HEK293 (cell line): ENCODE data around the gene BCAR1.
A peak's percentile ranks its signal among the peaks of the same experiment; 100 is the strongest.

Experiments
- IKZF3 ChIP-seq: fragments of 450-650 bp; IDR thresholded peaks from 2 replicates; pipeline ENCODE4 v1.5.0; 2018; ENCODE audit warnings: missing biosample characterization, mild to moderate bottlenecking, missing genetic modification characterization, moderate library complexity
- MEIS1 ChIP-seq: sonication (generic); formaldehyde crosslinking; IDR thresholded peaks from 2 replicates; pipeline ENCODE4 v1.8.1; 2022; ENCODE audit warnings: missing genetic modification reagents, mild to moderate bottlenecking, borderline replicate concordance
- MZF1 ChIP-seq: fragments of 450-650 bp; formaldehyde crosslinking; IDR thresholded peaks from 2 replicates; pipeline ENCODE4 v1.5.1; 2017; ENCODE audit warnings: missing biosample characterization, missing genetic modification characterization, borderline replicate concordance
- RBAK ChIP-seq: fragments of 450-650 bp; formaldehyde crosslinking; IDR thresholded peaks from 2 replicates; pipeline ENCODE4 v1.5.1; 2016; ENCODE audit warnings: missing biosample characterization, missing genetic modification characterization
- SALL2 ChIP-seq: fragments of 450-650 bp; formaldehyde crosslinking; IDR thresholded peaks from 2 replicates; pipeline ENCODE4 v1.5.0; 2017; ENCODE audit warnings: missing biosample characterization, mild to moderate bottlenecking, missing genetic modification characterization, borderline replicate concordance
- SCRT2 ChIP-seq: fragments of 450-650 bp; formaldehyde crosslinking; IDR thresholded peaks from 2 replicates; pipeline ENCODE4 v1.5.1; 2016; ENCODE audit warnings: missing biosample characterization, missing genetic modification characterization
- YY1 ChIP-seq: fragments of 450-650 bp; formaldehyde crosslinking; IDR thresholded peaks from 2 replicates; pipeline ENCODE4 v1.5.1; 2018; ENCODE audit warnings: missing biosample characterization, missing genetic modification characterization
- ZBTB1 ChIP-seq: fragments of 450-650 bp; formaldehyde crosslinking; IDR thresholded peaks from 2 replicates; pipeline ENCODE4 v1.5.1; 2016; ENCODE audit warnings: missing biosample characterization, missing genetic modification characterization
- ZBTB21 ChIP-seq: fragments of 450-650 bp; formaldehyde crosslinking; IDR thresholded peaks from 2 replicates; pipeline ENCODE4 v1.5.1; 2017; ENCODE audit warnings: missing biosample characterization, missing genetic modification characterization
- ZBTB7A ChIP-seq: fragments of 450-650 bp; formaldehyde crosslinking; IDR thresholded peaks from 2 replicates; pipeline ENCODE4 v1.5.1; 2016; ENCODE audit warnings: low read depth, missing biosample characterization, missing genetic modification characterization
- ZEB2 ChIP-seq: fragments of 450-650 bp; formaldehyde crosslinking; IDR thresholded peaks from 2 replicates; pipeline ENCODE4 v1.5.1; 2016; ENCODE audit warnings: missing biosample characterization, missing genetic modification characterization
- ZNF138 ChIP-seq: fragments of 450-650 bp; formaldehyde crosslinking; IDR thresholded peaks from 2 replicates; pipeline ENCODE4 v1.5.1; 2016; ENCODE audit warnings: missing biosample characterization, missing genetic modification characterization, borderline replicate concordance
- ZNF169 ChIP-seq: fragments of 450-650 bp; formaldehyde crosslinking; IDR thresholded peaks from 2 replicates; pipeline ENCODE4 v1.5.1; 2016; ENCODE audit warnings: missing biosample characterization, missing genetic modification characterization
- ZNF2 ChIP-seq: fragments of 450-650 bp; formaldehyde crosslinking; IDR thresholded peaks from 2 replicates; pipeline ENCODE4 v1.5.1; 2016; ENCODE audit warnings: missing biosample characterization, missing genetic modification characterization
- ZNF211 ChIP-seq: fragments of 450-650 bp; formaldehyde crosslinking; IDR thresholded peaks from 2 replicates; pipeline ENCODE4 v1.5.1; 2016; ENCODE audit warnings: low read depth, missing biosample characterization, missing genetic modification characterization
- ZNF23 ChIP-seq: fragments of 450-650 bp; formaldehyde crosslinking; IDR thresholded peaks from 2 replicates; pipeline ENCODE4 v1.5.1; 2016; ENCODE audit warnings: missing biosample characterization, missing genetic modification characterization, borderline replicate concordance
- ZNF354C ChIP-seq: fragments of 450-650 bp; formaldehyde crosslinking; IDR thresholded peaks from 2 replicates; pipeline ENCODE4 v1.5.1; 2016; ENCODE audit warnings: missing biosample characterization, missing genetic modification characterization, low read depth, borderline replicate concordance
- ZNF366 ChIP-seq: fragments of 450-650 bp; formaldehyde crosslinking; conservative IDR thresholded peaks from 2 replicates; pipeline ENCODE4 v1.5.1; 2016; ENCODE audit warnings: missing biosample characterization, missing genetic modification characterization
- ZNF404 ChIP-seq: fragments of 450-650 bp; formaldehyde crosslinking; IDR thresholded peaks from 2 replicates; pipeline ENCODE4 v1.5.1; 2017; ENCODE audit warnings: missing biosample characterization, missing genetic modification characterization
- ZNF521 ChIP-seq: fragments of 450-650 bp; formaldehyde crosslinking; IDR thresholded peaks from 2 replicates; pipeline ENCODE4 v1.5.1; 2017; ENCODE audit warnings: missing biosample characterization, mild to moderate bottlenecking, missing genetic modification characterization
- ZNF600 ChIP-seq: fragments of 450-650 bp; formaldehyde crosslinking; IDR thresholded peaks from 2 replicates; pipeline ENCODE4 v1.5.1; 2016; ENCODE audit warnings: missing biosample characterization, missing genetic modification characterization
- ZNF621 ChIP-seq: fragments of 450-650 bp; formaldehyde crosslinking; IDR thresholded peaks from 2 replicates; pipeline ENCODE4 v1.5.1; 2017; ENCODE audit warnings: missing biosample characterization, missing genetic modification characterization
- ZNF701 ChIP-seq: fragments of 450-650 bp; formaldehyde crosslinking; IDR thresholded peaks from 2 replicates; pipeline ENCODE4 v1.5.1; 2016; ENCODE audit warnings: missing biosample characterization, missing genetic modification characterization
- ZNF777 ChIP-seq: fragments of 450-650 bp; formaldehyde crosslinking; IDR thresholded peaks from 2 replicates; pipeline ENCODE4 v1.5.1; 2017; ENCODE audit warnings: missing biosample characterization, missing genetic modification characterization, borderline replicate concordance
- ZSCAN16 ChIP-seq: fragments of 450-650 bp; formaldehyde crosslinking; IDR thresholded peaks from 2 replicates; pipeline ENCODE4 v1.5.1; 2016; ENCODE audit warnings: missing biosample characterization, missing genetic modification characterization
- TF ChIP-seq, protein P1 (sequence below): fragments of 450-650 bp; IDR thresholded peaks from 2 replicates; pipeline ENCODE4 v1.5.1; 2018; ENCODE audit warnings: missing biosample characterization, mild to moderate bottlenecking, missing genetic modification characterization
- TF ChIP-seq, protein P2 (sequence below): fragments of 450-650 bp; formaldehyde crosslinking; IDR thresholded peaks from 2 replicates; pipeline ENCODE4 v1.5.1; 2016; ENCODE audit warnings: missing biosample characterization, missing genetic modification characterization
- TF ChIP-seq, protein P3 (sequence below): IDR thresholded peaks from 2 replicates; pipeline ENCODE4 v1.6.1; 2011; ENCODE audit warnings: mild to moderate bottlenecking, low read depth, low read length, borderline replicate concordance
- TF ChIP-seq, protein P4 (sequence below): fragments of 450-650 bp; formaldehyde crosslinking; conservative IDR thresholded peaks from 2 replicates; pipeline ENCODE4 v1.5.1; 2016; ENCODE audit warnings: low read depth, missing biosample characterization, missing genetic modification characterization
- TF ChIP-seq, protein P5 (sequence below): fragments of 450-650 bp; formaldehyde crosslinking; IDR thresholded peaks from 2 replicates; pipeline ENCODE4 v1.5.1; 2016; ENCODE audit warnings: missing biosample characterization, missing genetic modification characterization

BCAR1 gene

DNA sequence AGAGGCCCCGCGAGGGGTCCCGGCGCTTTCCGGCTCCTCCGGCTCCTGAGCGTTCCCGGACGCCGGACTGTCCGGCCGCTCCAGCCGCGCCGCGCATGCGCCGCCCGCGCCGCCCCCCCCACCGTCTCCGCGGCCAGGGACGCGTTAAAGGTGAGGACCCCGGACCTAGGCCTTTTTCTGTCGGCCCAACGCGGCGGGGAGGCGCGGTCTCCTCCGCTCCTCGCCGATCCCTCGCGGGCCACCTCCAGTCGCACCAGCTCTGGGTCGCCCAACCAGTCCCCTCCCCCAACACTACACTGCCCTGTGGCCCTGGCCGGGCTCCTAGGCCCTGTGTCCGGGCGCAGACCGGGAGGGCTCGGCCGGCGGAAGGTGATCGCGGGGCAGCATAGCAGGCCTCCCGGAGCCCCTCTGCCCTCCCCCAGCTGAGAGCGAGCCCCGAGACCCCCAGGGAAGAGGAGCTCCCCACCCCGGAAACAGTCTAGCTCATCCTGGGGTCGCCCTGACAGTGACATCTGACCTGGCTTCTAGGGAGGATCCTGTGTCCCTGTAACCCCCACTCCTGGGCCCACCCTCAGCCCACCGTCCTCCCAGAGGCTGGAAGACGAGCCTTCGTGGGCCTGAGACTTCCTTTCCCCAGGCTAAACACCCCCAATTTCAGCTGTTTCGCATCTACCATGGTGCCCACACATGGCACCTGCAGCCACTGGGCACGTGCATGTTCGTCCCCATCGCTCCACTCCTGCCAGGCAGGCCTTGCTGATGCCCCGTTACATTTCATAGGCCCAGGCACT is 14.7 kb upstream of the BCAR1 start (continued):
- TF ChIP-seq IKZF3 (tag by site-specific recombination) (0 out of 2 replicates have a peak, but pooled peaks have one; percentile 22), SCRT2 (no peak), YY1 (tag by site-specific recombination) (no peak), ZNF23 (tag by site-specific recombination) (no peak), ZNF521 (tag by site-specific recombination) (no peak), ZNF404 (tag by site-specific recombination) (no peak), ZNF2 (tag by site-specific recombination) (peak; percentile 73), ZBTB1 (tag by site-specific recombination) (no peak), RBAK (tag by site-specific recombination) (no peak), ZBTB21 (tag by site-specific recombination) (no peak), ZNF777 (tag by site-specific recombination) (0 out of 2 replicates have a peak, but pooled peaks have one; percentile 32), ZNF169 (tag by site-specific recombination) (no peak), SALL2 (tag by site-specific recombination) (no peak), ZEB2 (tag by site-specific recombination) (no peak), ZNF600 (tag by site-specific recombination) (no peak), ZBTB7A (tag by site-specific recombination) (peak; percentile 71; the same call in 1 of the 2 replicates), ZNF701 (no peak), ZNF138 (no peak), MZF1 (tag by site-specific recombination) (no peak; the same call in 1 of the 2 replicates), MEIS1 (no peak), ZNF211 (tag by site-specific recombination) (no peak), ZNF354C (tag by site-specific recombination) (no peak), ZSCAN16 (tag by site-specific recombination) (no peak), ZNF621 (tag by site-specific recombination) (no peak), ZNF366 (tag by site-specific recombination) (no peak)
- TF ChIP-seq, protein P1, sequence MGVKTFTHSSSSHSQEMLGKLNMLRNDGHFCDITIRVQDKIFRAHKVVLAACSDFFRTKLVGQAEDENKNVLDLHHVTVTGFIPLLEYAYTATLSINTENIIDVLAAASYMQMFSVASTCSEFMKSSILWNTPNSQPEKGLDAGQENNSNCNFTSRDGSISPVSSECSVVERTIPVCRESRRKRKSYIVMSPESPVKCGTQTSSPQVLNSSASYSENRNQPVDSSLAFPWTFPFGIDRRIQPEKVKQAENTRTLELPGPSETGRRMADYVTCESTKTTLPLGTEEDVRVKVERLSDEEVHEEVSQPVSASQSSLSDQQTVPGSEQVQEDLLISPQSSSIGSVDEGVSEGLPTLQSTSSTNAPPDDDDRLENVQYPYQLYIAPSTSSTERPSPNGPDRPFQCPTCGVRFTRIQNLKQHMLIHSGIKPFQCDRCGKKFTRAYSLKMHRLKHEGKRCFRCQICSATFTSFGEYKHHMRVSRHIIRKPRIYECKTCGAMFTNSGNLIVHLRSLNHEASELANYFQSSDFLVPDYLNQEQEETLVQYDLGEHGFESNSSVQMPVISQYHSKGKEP (tag by site-specific recombination): no peak
- TF ChIP-seq, protein P2, sequence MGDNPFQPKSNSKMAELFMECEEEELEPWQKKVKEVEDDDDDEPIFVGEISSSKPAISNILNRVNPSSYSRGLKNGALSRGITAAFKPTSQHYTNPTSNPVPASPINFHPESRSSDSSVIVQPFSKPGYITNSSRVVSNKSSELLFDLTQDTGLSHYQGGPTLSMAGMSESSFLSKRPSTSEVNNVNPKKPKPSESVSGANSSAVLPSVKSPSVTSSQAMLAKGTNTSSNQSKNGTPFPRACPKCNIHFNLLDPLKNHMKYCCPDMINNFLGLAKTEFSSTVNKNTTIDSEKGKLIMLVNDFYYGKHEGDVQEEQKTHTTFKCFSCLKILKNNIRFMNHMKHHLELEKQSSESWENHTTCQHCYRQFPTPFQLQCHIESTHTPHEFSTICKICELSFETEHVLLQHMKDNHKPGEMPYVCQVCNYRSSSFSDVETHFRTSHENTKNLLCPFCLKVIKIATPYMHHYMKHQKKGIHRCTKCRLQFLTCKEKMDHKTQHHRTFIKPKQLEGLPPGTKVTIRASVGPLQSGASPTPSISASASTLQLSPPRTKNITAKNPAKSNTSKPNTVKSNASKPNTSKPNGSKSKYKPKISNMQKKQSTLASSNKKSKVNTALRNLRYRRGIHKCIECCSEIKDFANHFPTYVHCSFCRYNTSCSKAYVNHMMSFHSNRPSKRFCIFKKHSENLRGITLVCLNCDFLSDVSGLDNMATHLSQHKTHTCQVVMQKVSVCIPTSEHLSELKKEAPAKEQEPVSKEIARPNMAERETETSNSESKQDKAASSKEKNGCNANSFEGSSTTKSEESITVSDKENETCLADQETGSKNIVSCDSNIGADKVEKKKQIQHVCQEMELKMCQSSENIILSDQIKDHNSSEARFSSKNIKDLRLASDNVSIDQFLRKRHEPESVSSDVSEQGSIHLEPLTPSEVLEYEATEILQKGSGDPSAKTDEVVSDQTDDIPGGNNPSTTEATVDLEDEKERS (tag by site-specific recombination): no peak
- TF ChIP-seq, protein P3, sequence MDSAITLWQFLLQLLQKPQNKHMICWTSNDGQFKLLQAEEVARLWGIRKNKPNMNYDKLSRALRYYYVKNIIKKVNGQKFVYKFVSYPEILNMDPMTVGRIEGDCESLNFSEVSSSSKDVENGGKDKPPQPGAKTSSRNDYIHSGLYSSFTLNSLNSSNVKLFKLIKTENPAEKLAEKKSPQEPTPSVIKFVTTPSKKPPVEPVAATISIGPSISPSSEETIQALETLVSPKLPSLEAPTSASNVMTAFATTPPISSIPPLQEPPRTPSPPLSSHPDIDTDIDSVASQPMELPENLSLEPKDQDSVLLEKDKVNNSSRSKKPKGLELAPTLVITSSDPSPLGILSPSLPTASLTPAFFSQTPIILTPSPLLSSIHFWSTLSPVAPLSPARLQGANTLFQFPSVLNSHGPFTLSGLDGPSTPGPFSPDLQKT: no peak
- TF ChIP-seq, protein P4, sequence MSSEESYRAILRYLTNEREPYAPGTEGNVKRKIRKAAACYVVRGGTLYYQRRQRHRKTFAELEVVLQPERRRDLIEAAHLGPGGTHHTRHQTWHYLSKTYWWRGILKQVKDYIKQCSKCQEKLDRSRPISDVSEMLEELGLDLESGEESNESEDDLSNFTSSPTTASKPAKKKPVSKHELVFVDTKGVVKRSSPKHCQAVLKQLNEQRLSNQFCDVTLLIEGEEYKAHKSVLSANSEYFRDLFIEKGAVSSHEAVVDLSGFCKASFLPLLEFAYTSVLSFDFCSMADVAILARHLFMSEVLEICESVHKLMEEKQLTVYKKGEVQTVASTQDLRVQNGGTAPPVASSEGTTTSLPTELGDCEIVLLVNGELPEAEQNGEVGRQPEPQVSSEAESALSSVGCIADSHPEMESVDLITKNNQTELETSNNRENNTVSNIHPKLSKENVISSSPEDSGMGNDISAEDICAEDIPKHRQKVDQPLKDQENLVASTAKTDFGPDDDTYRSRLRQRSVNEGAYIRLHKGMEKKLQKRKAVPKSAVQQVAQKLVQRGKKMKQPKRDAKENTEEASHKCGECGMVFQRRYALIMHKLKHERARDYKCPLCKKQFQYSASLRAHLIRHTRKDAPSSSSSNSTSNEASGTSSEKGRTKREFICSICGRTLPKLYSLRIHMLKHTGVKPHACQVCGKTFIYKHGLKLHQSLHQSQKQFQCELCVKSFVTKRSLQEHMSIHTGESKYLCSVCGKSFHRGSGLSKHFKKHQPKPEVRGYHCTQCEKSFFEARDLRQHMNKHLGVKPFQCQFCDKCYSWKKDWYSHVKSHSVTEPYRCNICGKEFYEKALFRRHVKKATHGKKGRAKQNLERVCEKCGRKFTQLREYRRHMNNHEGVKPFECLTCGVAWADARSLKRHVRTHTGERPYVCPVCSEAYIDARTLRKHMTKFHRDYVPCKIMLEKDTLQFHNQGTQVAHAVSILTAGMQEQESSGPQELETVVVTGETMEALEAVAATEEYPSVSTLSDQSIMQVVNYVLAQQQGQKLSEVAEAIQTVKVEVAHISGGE (tag by site-specific recombination): peak; percentile 48; the same call in 1 of the 2 replicates
- TF ChIP-seq, protein P5, sequence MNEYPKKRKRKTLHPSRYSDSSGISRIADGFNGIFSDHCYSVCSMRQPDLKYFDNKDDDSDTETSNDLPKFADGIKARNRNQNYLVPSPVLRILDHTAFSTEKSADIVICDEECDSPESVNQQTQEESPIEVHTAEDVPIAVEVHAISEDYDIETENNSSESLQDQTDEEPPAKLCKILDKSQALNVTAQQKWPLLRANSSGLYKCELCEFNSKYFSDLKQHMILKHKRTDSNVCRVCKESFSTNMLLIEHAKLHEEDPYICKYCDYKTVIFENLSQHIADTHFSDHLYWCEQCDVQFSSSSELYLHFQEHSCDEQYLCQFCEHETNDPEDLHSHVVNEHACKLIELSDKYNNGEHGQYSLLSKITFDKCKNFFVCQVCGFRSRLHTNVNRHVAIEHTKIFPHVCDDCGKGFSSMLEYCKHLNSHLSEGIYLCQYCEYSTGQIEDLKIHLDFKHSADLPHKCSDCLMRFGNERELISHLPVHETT: no peak
